Transverse colon (tissue), 4 donors: ENCODE data around the gene BCL11B. TPM values are rescaled to one million over a fixed set of nuclear protein-coding genes. Genes with fewer than 3 reads are reported as not detected.

Experiments used
- DNase-seq: peaks from one replicate; pipeline ENCODE4 v3.0.0-alpha.2; 2019
- H3K27ac ChIP-seq, 4 donors: fragments of 200-600 bp; sonication (generic); 2 replicates each; pipeline ENCODE4 v1.5.1; 2016 to 2018; ENCODE audit warnings: inconsistent platforms in 4 of 4
- H3K27me3 ChIP-seq: fragments of 200-600 bp; sonication (generic); 2 replicates; pipeline ENCODE4 v1.5.1; 2017; ENCODE audit warnings: inconsistent platforms
- H3K36me3 ChIP-seq, 4 donors: fragments of 200-600 bp; sonication (generic); 2 replicates each; pipeline ENCODE4 v1.5.1; 2017 to 2019; ENCODE audit warnings: inconsistent platforms in 4 of 4
- H3K4me1 ChIP-seq, 4 donors: fragments of 200-600 bp; sonication (generic); 2 replicates each; pipeline ENCODE4 v1.5.1; 2017 to 2020; ENCODE audit warnings: inconsistent platforms in 4 of 4
- H3K4me3 ChIP-seq, 4 donors: fragments of 200-600 bp; sonication (generic); 1 replicate in 1 of 4; 2 replicates in 3 of 4; pipeline versions ENCODE4 v1.5.1 to v1.6.1; 2017 to 2019; ENCODE audit warnings: inconsistent platforms in 4 of 4
- H3K9me3 ChIP-seq, 2 donors: fragments of 200-600 bp; sonication (generic); 2 replicates each; pipeline ENCODE4 v1.5.1; 2017 to 2019; ENCODE audit warnings: inconsistent platforms in 2 of 2
- EP300 ChIP-seq: sonication (generic); formaldehyde crosslinking; IDR thresholded peaks from one replicate; pipeline ENCODE4 v1.6.1; 2017; ENCODE audit warnings: antibody characterized with exemption, low read depth
- POLR2A ChIP-seq: fragments of 450-650 bp; IDR thresholded peaks from one replicate; pipeline ENCODE4 v1.6.1; 2016; ENCODE audit warnings: antibody characterized with exemption, mild to moderate bottlenecking, moderate library complexity
- POLR2AphosphoS5 ChIP-seq, 3 donors: sonication (generic); formaldehyde crosslinking; IDR thresholded peaks; one replicate each; pipeline ENCODE4 v1.6.1; 2016; ENCODE audit warnings: antibody characterized with exemption in 3 of 3
- WGBS, 2 donors: methylation state at CpG; one replicate each; pipeline ENCODE4 v1.1.5; 2018; ENCODE audit warnings: low coverage in 1 of 2; 5-methylcytosine and 5-hydroxymethylcytosine counted together
- in situ Hi-C, 4 donors: fragments of 200-750 bp; cut with MboI; loops; one replicate each; pipeline versions ENCODE4 v1.15.0 to v1.15.1; 2017; ENCODE audit warnings: low sequenced_read_pairs in 3 of 4, low pct_ligation_motif_present in 1 of 4, low pct_unique_long_range_greater_than_20kb in 1 of 4
- intact Hi-C: fragments of 100-400 bp; cut with DNase I; formaldehyde crosslinking; loops from one replicate; pipeline ENCODE4 v1.15.1; 2023; ENCODE audit warnings: low total_unique reads
- total RNA-seq, 4 donors: library from RNA; depleted of rRNA; stranded (reverse); fragments of >200 nt; gene quantifications; one replicate each; pipeline ENCODE4 v1.1.0, GENCODE V29; 2016
- TF ChIP-seq, protein P1 (sequence below), 5 experiments: fragments of 200-600 bp in 3 of 5; fragments of 450-650 bp in 2 of 5; sonication (generic) in 3 of 5; IDR thresholded peaks; 1 replicate in 2 of 5; 2 replicates in 3 of 5; pipeline ENCODE4 v1.5.1; 2016 to 2017; ENCODE audit warnings: antibody characterized with exemption in 5 of 5, inconsistent platforms in 3 of 5, mild to moderate bottlenecking in 2 of 5, moderate library complexity in 1 of 5

BCL11B gene
- total RNA-seq, 4 donors from 2014 or later = 0.37 to 4.8 (median 3.7) TPM

DNA sequence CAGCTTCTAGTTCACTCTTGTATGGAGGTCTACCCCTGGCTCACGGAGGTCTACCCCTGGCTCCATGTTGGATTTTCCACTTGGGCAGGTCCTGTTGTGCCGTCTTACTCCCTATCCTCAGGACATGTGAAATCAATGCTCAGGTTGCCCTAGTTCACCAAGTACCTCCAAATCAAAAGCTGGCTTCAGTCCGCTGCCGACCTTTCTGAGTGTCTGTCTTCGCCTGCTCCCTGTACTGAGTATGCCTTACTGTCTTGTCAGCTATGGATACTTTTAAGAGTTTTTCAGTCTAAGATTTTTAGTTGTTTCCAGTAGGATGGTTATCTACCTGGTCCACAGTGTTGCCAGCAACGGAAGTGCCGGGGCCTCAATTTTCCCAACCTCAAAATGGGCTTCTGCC, 40.1 kb upstream of the BCL11B start:
- peaks cover 5 to 20% (median 10%) of the 10 kb centered on the region in 4 donors for H3K4me1 ChIP-seq
- H3K27me3 ChIP-seq = no peaks in the 10 kb centered on the region
- H3K27ac ChIP-seq = no peak overlapping the region
- no peaks in the 10 kb centered on the region for H3K9me3 ChIP-seq
- TF ChIP-seq, protein P1, sequence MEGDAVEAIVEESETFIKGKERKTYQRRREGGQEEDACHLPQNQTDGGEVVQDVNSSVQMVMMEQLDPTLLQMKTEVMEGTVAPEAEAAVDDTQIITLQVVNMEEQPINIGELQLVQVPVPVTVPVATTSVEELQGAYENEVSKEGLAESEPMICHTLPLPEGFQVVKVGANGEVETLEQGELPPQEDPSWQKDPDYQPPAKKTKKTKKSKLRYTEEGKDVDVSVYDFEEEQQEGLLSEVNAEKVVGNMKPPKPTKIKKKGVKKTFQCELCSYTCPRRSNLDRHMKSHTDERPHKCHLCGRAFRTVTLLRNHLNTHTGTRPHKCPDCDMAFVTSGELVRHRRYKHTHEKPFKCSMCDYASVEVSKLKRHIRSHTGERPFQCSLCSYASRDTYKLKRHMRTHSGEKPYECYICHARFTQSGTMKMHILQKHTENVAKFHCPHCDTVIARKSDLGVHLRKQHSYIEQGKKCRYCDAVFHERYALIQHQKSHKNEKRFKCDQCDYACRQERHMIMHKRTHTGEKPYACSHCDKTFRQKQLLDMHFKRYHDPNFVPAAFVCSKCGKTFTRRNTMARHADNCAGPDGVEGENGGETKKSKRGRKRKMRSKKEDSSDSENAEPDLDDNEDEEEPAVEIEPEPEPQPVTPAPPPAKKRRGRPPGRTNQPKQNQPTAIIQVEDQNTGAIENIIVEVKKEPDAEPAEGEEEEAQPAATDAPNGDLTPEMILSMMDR (IDR thresholded peaks at IDR 0.05) = no peak
- no peak for TF ChIP-seq EP300
- no peak for TF ChIP-seq POLR2A
- no peak for TF ChIP-seq POLR2AphosphoS5 (IDR thresholded peaks at IDR 0.05)
- 100% methylated on average over 7 of the region's 7 CpGs; no CpG with 5 or more reads in 1 of the 2 donors for WGBS, 2 donors
- intact Hi-C loops (no loop called here), in situ Hi-C loops (no loop called here)
- H3K36me3 ChIP-seq = no peaks in the 10 kb centered on the region
- DNase-seq = no peak
- no peak overlapping the region for H3K4me3 ChIP-seq

DNA sequence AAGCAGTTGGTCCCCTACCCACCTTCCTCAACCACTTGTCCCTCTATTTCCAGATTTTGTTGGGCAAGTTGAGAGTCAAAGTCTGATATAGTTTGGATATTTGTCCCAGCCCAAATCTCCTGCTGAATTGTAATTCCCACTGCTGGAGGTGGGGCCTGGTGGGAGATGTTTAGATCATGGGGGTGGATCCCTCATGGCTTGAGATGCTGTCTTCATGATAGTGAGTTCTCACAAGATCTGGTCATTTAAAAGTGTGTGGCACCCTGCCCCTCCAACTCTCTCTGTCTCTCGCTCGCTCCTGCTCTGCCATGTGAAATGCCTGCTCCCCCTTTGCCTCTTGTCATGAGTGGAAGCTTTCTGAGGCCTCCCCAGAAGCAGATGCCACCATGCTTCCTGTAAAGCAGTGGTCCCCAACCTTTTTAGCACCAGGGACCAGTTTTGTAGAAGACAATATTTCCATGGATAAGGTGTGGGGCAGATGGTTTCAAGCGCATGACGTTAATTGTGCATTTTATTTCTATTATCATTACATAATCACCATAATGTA, 37.3 kb upstream of the BCL11B start:
- Histone ChIP-seq H3K9me3 (no peaks in the 10 kb centered on the region), H3K36me3 (no peaks in the 10 kb centered on the region), H3K27ac (no peak overlapping the region), H3K27me3 (no peaks in the 10 kb centered on the region), H3K4me1 (no peaks in the 10 kb centered on the region), H3K4me3 (no peak overlapping the region)
- intact Hi-C loops (loop anchor here (1.0 kb wide), 1 partner anchor 9 kb away; no protein-coding TSS in a partner anchor), in situ Hi-C loops (no loop called here)
- TF ChIP-seq POLR2A = no peak
- TF ChIP-seq POLR2AphosphoS5 (IDR thresholded peaks at IDR 0.05) = no peak
- TF ChIP-seq, protein P1 (IDR thresholded peaks at IDR 0.05) = no peak
- no peak for TF ChIP-seq EP300
- 90% methylated on average over 4 of the region's 4 CpGs; no CpG with 5 or more reads in 1 of the 2 donors for WGBS, 2 donors
- DNase-seq = no peak

DNA sequence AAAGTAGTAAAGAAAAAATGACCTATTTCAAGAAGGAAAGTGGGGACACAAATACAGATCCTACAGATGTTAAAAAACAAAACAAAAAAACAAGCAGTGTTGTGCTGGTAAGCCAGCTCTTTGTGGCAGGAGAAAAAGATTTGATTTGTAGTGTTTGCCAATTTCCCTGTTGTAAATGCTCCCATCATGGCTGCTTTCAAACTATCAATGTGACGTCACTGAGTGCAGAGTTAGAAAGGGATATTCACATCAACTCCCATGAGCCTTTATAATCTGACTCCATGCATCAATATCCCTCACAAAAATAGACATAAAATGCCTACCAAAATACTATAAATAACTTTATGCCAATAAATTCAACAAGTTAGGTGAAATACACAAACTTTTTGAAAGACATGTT, 32.2 kb upstream of the BCL11B start:
- intact Hi-C loops = no loop called here
- WGBS, 2 donors = 60 to 100% methylated on average over 1 of the region's 1 CpG
- Histone ChIP-seq H3K27me3 (no peaks in the 10 kb centered on the region), H3K4me3 (no peak overlapping the region), H3K9me3 (peaks cover 0 to 3% of the 10 kb centered on the region in 2 donors), H3K36me3 (no peaks in the 10 kb centered on the region), H3K27ac (no peak overlapping the region), H3K4me1 (no peaks in the 10 kb centered on the region)
- in situ Hi-C loops = no loop called here
- DNase-seq = no peak
- TF ChIP-seq EP300 = no peak
- no peak for TF ChIP-seq POLR2A
- TF ChIP-seq POLR2AphosphoS5 (IDR thresholded peaks at IDR 0.05) = no peak
- TF ChIP-seq, protein P1 (IDR thresholded peaks at IDR 0.05) = no peak

DNA sequence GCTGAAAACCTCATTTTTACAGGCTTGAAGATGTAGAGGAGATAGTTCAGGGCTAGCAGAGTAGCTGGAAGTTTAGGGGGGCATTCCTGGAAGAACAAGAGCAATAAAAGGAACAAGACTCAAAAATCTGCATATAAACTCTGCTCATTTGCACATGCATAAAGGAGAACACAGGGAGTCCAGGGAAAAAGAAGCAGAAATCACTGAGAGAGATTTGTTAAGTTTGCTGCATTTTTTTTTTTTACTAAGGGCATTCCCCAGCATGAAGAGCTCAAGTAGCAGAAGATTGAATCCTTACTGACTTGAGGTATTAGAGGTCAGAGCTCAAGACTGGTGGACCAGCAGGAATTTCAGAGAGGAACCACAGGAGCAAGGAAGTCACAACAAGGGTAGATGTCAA, 28.2 kb upstream of the BCL11B start:
- no peak overlapping the region for H3K4me3 ChIP-seq
- in situ Hi-C loops = no loop called here

More for the DNA sequence above, 28.2 kb upstream of the BCL11B start:
- H3K9me3 ChIP-seq = peaks cover 0 to 7% of the 10 kb centered on the region in 2 donors
- DNase-seq = no peak
- H3K27me3 ChIP-seq = no peaks in the 10 kb centered on the region
- H3K36me3 ChIP-seq = no peaks in the 10 kb centered on the region
- no peaks in the 10 kb centered on the region for H3K4me1 ChIP-seq
- no peak overlapping the region for H3K27ac ChIP-seq
- no peak for TF ChIP-seq POLR2A
- TF ChIP-seq POLR2AphosphoS5 (IDR thresholded peaks at IDR 0.05) = no peak
- TF ChIP-seq, protein P1 (IDR thresholded peaks at IDR 0.05) = no peak
- no peak for TF ChIP-seq EP300
- intact Hi-C loops = loop anchor here (1.0 kb wide), 1 partner anchor 9 kb away; no protein-coding TSS in a partner anchor
